GM23338 (cell line): ENCODE measurements around the gene PNPLA3. TPM values are rescaled to one million over a fixed set of nuclear protein-coding genes. Genes with fewer than 3 reads are reported as not detected.
A peak's percentile ranks its signal among the peaks of the same experiment; 100 is the strongest.

Source experiments
- ATAC-seq: fragments of 200-7000 bp; cut with Tn5 transposase; 3 replicates; pipeline ENCODE4 v1.9.1; 2020
- DNase-seq: peaks from one replicate; pipeline ENCODE4 v3.0.0-alpha.2; 2015; ENCODE audit warnings: low spot score
- H2AFZ ChIP-seq: fragments of 200-600 bp; sonication (generic); 2 replicates; pipeline ENCODE4 v1.8.0; 2016; ENCODE audit warnings: antibody characterized with exemption, mild to moderate bottlenecking, moderate library complexity
- H3F3A ChIP-seq: fragments of 200-600 bp; sonication (generic); replicated peaks from 2 replicates; pipeline ENCODE4 v1.8.0; 2017; ENCODE audit warnings: antibody characterized with exemption, mixed run types, low read depth
- H3K27ac ChIP-seq: fragments of 200-600 bp; sonication (generic); 2 replicates; pipeline ENCODE4 v1.6.1; 2016; ENCODE audit warnings: low read depth
- H3K27me3 ChIP-seq: fragments of 200-600 bp; sonication (generic); 2 replicates; pipeline ENCODE4 v1.8.0; 2016; ENCODE audit warnings: mild to moderate bottlenecking, mixed run types, moderate library complexity; ENCODE audit not compliant: insufficient read depth
- H3K36me3 ChIP-seq: fragments of 200-600 bp; sonication (generic); 2 replicates; pipeline ENCODE4 v1.8.0; 2016; ENCODE audit warnings: mild to moderate bottlenecking; ENCODE audit not compliant: insufficient read depth
- H3K4me1 ChIP-seq: fragments of 200-600 bp; sonication (generic); 2 replicates; pipeline ENCODE4 v1.8.0; 2016; ENCODE audit warnings: mild to moderate bottlenecking, moderate library complexity; ENCODE audit not compliant: insufficient read depth
- H3K4me2 ChIP-seq: fragments of 200-600 bp; sonication (generic); 2 replicates; pipeline ENCODE4 v1.7.1; 2017; ENCODE audit warnings: mixed run types
- H3K4me3 ChIP-seq: fragments of 200-600 bp; sonication (generic); 2 replicates; pipeline ENCODE4 v1.6.1; 2016; ENCODE audit warnings: mixed run types
- H3K79me2 ChIP-seq: fragments of 200-600 bp; sonication (generic); replicated peaks from 2 replicates; pipeline ENCODE4 v1.8.0; 2017; ENCODE audit warnings: mild to moderate bottlenecking; ENCODE audit not compliant: insufficient read depth
- H3K9me2 ChIP-seq: fragments of 200-600 bp; sonication (generic); 2 replicates; pipeline ENCODE4 v1.8.0; 2017; ENCODE audit not compliant: insufficient read depth
- H4K20me1 ChIP-seq: fragments of 200-600 bp; sonication (generic); replicated peaks from 2 replicates; pipeline ENCODE4 v1.8.0; 2017; ENCODE audit warnings: mild to moderate bottlenecking; ENCODE audit not compliant: insufficient read depth
- H3K27ac Mint-ChIP-seq: 2 replicates; pipeline ENCODE4 v1.8.0; 2020; ENCODE audit warnings: inconsistent platforms, mild to moderate bottlenecking, moderate library complexity, mixed read lengths
- H3K27me3 Mint-ChIP-seq: 3 replicates; pipeline ENCODE4 v1.8.0; 2022; ENCODE audit warnings: low read depth, mild to moderate bottlenecking, moderate library complexity, mixed read lengths, inconsistent platforms; ENCODE audit not compliant: insufficient read depth, poor library complexity
- H3K36me3 Mint-ChIP-seq: 3 replicates; pipeline ENCODE4 v1.8.0; 2021; ENCODE audit warnings: low read depth, mild to moderate bottlenecking, inconsistent platforms, moderate library complexity, mixed read lengths
- H3K4me1 Mint-ChIP-seq: 3 replicates; pipeline ENCODE4 v1.8.0; 2020; ENCODE audit warnings: mild to moderate bottlenecking, inconsistent platforms, mixed read lengths
- H3K4me3 Mint-ChIP-seq: 3 replicates; pipeline ENCODE4 v1.8.0; 2021; ENCODE audit warnings: moderate library complexity, mild to moderate bottlenecking, inconsistent platforms, mixed read lengths
- H3K9me3 Mint-ChIP-seq: 3 replicates; pipeline ENCODE4 v1.8.0; 2020; ENCODE audit warnings: moderate library complexity, mild to moderate bottlenecking, inconsistent platforms, mixed read lengths
- CREB1 ChIP-seq: fragments of 250-450 bp; sonication (Bioruptor Pico); IDR thresholded peaks from 2 replicates; pipeline ENCODE4 v1.5.0; 2020; ENCODE audit warnings: low read depth, mild to moderate bottlenecking, moderate library complexity
- EZH2phosphoT487 ChIP-seq: fragments of 200-600 bp; sonication (generic); IDR thresholded peaks from one replicate; pipeline ENCODE4 v1.8.1; 2018; ENCODE audit warnings: antibody characterized with exemption; ENCODE audit not compliant: unreplicated experiment
- JUNB ChIP-seq: IDR thresholded peaks from one replicate; pipeline ENCODE4 v1.6.1; 2016; ENCODE audit warnings: antibody characterized with exemption; ENCODE audit not compliant: unreplicated experiment
- NANOG ChIP-seq: IDR thresholded peaks from 2 replicates; pipeline ENCODE4 v1.6.1; 2016; ENCODE audit warnings: antibody characterized with exemption, borderline replicate concordance
- POLR2AphosphoS5 ChIP-seq: IDR thresholded peaks from 2 replicates; pipeline ENCODE4 v1.6.1; 2016; ENCODE audit warnings: antibody characterized with exemption, low read depth
- REST ChIP-seq: IDR thresholded peaks from one replicate; pipeline ENCODE4 v1.6.1; 2018; ENCODE audit warnings: antibody characterized with exemption; ENCODE audit not compliant: unreplicated experiment
- ZNF331 ChIP-seq: fragments of 250-450 bp; sonication (Bioruptor Pico); IDR thresholded peaks from 2 replicates; pipeline ENCODE4 v1.5.0; 2020; ENCODE audit warnings: low read depth, mild to moderate bottlenecking, moderate library complexity
- polyA plus RNA-seq: library from polyadenylated mRNA; unstranded; fragments of >200 nt; fragmentation: Nextera tagmentation; extraction: Ambion mirVana; gene quantifications from 2 replicates; pipeline ENCODE4 v1.2.1, GENCODE V29; 2016
- total RNA-seq: library from RNA; depleted of rRNA; stranded (reverse); fragments of >200 nt; shearing (Covaris generic); gene quantifications from 2 replicates; pipeline ENCODE4 v1.2.3, GENCODE V29; 2014
- TF ChIP-seq, protein P1 (sequence below): fragments of 250-450 bp; sonication (Bioruptor Pico); IDR thresholded peaks from 2 replicates; pipeline ENCODE4 v1.5.0; 2020; ENCODE audit warnings: mild to moderate bottlenecking, moderate library complexity
- TF ChIP-seq, protein P2 (sequence below): IDR thresholded peaks from 2 replicates; pipeline ENCODE4 v1.6.1; 2016; ENCODE audit warnings: antibody characterized with exemption

Gene PNPLA3
- total and polyA plus RNA-seq, 2 experiments from 2014 or later, result 17.7 to 23.4 TPM

DNA sequence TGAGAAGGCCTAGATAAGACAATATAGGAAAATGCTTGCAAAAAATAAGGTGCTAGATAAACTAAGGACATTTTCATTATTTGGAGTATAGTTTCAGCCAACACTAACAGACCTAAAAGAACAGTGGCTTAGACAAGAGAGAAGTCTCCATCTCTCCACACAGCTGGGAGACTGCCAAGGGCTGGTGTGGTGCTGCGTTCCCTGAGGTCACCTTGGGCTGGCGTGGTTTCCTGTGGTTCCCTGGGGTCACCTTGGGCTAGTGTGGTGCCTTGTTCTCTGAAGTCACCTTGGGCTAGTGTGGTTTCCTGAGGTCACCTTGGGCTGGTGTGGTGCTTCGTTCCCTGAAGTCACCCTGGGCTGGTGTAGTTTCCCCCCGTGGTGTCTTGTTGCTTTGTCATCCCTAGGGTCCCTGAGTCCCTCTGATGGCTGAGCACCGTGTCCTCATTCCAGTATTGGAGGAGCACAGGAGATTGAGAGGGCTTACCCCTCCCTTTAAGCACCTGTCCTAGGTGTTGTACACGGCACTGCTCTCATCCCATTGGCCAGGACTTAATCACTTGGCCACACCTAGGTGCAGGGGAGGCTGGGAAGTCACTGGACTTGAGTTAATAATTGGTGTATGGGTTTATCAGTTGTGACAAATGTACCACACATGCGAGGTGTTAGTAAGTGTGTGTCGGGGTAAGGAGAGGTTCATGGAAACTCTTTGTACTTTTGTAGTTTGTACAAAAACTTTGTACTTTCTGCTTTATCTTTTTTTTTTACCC lies 46.6 kb downstream of the PNPLA3 start:
- H3K4me2 ChIP-seq, result no peak overlapping the region
- H3K27ac ChIP-seq, result no peak overlapping the region
- TF ChIP-seq EZH2phosphoT487 (no peak), ZNF331 (CRISPR knock-in tag) (no peak), JUNB (no peak), NANOG (no peak)
- TF ChIP-seq, protein P1, sequence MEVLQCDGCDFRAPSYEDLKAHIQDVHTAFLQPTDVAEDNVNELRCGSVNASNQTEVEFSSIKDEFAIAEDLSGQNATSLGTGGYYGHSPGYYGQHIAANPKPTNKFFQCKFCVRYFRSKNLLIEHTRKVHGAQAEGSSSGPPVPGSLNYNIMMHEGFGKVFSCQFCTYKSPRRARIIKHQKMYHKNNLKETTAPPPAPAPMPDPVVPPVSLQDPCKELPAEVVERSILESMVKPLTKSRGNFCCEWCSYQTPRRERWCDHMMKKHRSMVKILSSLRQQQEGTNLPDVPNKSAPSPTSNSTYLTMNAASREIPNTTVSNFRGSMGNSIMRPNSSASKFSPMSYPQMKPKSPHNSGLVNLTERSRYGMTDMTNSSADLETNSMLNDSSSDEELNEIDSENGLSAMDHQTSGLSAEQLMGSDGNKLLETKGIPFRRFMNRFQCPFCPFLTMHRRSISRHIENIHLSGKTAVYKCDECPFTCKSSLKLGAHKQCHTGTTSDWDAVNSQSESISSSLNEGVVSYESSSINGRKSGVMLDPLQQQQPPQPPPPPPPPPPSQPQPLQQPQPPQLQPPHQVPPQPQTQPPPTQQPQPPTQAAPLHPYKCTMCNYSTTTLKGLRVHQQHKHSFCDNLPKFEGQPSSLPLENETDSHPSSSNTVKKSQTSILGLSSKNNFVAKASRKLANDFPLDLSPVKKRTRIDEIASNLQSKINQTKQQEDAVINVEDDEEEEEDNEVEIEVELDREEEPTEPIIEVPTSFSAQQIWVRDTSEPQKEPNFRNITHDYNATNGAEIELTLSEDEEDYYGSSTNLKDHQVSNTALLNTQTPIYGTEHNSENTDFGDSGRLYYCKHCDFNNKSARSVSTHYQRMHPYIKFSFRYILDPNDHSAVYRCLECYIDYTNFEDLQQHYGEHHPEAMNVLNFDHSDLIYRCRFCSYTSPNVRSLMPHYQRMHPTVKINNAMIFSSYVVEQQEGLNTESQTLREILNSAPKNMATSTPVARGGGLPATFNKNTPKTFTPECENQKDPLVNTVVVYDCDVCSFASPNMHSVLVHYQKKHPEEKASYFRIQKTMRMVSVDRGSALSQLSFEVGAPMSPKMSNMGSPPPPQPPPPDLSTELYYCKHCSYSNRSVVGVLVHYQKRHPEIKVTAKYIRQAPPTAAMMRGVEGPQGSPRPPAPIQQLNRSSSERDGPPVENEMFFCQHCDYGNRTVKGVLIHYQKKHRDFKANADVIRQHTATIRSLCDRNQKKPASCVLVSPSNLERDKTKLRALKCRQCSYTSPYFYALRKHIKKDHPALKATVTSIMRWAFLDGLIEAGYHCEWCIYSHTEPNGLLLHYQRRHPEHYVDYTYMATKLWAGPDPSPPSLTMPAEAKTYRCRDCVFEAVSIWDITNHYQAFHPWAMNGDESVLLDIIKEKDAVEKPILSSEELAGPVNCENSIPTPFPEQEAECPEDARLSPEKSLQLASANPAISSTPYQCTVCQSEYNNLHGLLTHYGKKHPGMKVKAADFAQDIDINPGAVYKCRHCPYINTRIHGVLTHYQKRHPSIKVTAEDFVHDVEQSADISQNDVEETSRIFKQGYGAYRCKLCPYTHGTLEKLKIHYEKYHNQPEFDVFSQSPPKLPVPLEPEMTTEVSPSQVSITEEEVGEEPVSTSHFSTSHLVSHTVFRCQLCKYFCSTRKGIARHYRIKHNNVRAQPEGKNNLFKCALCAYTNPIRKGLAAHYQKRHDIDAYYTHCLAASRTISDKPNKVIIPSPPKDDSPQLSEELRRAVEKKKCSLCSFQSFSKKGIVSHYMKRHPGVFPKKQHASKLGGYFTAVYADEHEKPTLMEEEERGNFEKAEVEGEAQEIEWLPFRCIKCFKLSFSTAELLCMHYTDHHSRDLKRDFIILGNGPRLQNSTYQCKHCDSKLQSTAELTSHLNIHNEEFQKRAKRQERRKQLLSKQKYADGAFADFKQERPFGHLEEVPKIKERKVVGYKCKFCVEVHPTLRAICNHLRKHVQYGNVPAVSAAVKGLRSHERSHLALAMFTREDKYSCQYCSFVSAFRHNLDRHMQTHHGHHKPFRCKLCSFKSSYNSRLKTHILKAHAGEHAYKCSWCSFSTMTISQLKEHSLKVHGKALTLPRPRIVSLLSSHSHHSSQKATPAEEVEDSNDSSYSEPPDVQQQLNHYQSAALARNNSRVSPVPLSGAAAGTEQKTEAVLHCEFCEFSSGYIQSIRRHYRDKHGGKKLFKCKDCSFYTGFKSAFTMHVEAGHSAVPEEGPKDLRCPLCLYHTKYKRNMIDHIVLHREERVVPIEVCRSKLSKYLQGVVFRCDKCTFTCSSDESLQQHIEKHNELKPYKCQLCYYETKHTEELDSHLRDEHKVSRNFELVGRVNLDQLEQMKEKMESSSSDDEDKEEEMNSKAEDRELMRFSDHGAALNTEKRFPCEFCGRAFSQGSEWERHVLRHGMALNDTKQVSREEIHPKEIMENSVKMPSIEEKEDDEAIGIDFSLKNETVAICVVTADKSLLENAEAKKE, result no peak
- peaks cover 37% of the 10 kb centered on the region for H3K36me3 ChIP-seq
- no peaks in the 10 kb centered on the region; the same call in 1 of the 2 replicates for H4K20me1 ChIP-seq
- no peak overlapping the region for H3K4me3 ChIP-seq
- DNase-seq (no peak), ATAC-seq (no peak)
- H3K79me2 ChIP-seq, result no peaks in the 10 kb centered on the region
- H3K4me1 Mint-ChIP-seq, result no peaks in the 10 kb centered on the region
- peaks cover 67% of the 10 kb centered on the region for H3K36me3 Mint-ChIP-seq
- H3F3A ChIP-seq, result no peaks in the 10 kb centered on the region
- H3K27me3 ChIP-seq, result no peaks in the 10 kb centered on the region
- H3K9me3 Mint-ChIP-seq, result no peaks in the 10 kb centered on the region
- no peaks in the 10 kb centered on the region for H3K4me1 ChIP-seq
- no peak overlapping the region for H3K4me3 Mint-ChIP-seq
- no peak overlapping the region for H2AFZ ChIP-seq
- H3K27ac Mint-ChIP-seq, result no peak overlapping the region
- peaks cover 2% of the 10 kb centered on the region for H3K27me3 Mint-ChIP-seq
- H3K9me2 ChIP-seq, result no peaks in the 10 kb centered on the region

DNA sequence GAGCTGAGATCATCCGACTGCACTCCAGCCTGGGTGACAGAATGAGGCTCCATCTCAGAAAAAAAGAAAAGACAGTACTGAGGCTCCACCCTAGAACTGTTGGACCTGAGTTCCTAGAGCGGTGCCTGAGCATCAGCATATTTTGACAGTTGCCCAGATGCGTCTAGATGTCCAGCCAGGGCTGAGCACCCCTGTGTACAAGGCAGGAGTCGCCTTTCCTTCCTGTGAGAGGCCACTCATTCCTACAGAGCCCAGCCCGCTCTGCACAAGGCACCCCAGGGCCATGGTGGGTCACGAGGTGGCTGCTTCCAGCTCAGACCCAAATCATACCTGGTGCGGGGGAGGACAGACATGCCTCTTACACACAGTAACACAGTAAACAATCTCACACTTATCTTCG lies 47.5 kb downstream of the PNPLA3 start:
- Histone ChIP-seq H3K9me2 (no peaks in the 10 kb centered on the region), H3K27ac (peak overlapping the region; percentile 50; the same call in 1 of the 2 replicates), H3K4me2 (no peak overlapping the region), H3K4me3 (no peak overlapping the region), H3K79me2 (no peaks in the 10 kb centered on the region), H4K20me1 (no peaks in the 10 kb centered on the region; the same call in 1 of the 2 replicates), H3K27me3 (no peaks in the 10 kb centered on the region), H2AFZ (no peak overlapping the region), H3F3A (no peaks in the 10 kb centered on the region), H3K36me3 (peaks cover 34% of the 10 kb centered on the region), H3K4me1 (no peaks in the 10 kb centered on the region)
- no peaks in the 10 kb centered on the region for H3K4me1 Mint-ChIP-seq
- DNase-seq, result no peak
- peaks cover 2% of the 10 kb centered on the region for H3K27me3 Mint-ChIP-seq
- H3K27ac Mint-ChIP-seq, result no peak overlapping the region
- H3K36me3 Mint-ChIP-seq, result peaks cover 66% of the 10 kb centered on the region
- ATAC-seq, result no peak
- no peaks in the 10 kb centered on the region for H3K9me3 Mint-ChIP-seq
- no peak overlapping the region for H3K4me3 Mint-ChIP-seq
- TF ChIP-seq POLR2AphosphoS5, result no peak
- TF ChIP-seq, protein P2, sequence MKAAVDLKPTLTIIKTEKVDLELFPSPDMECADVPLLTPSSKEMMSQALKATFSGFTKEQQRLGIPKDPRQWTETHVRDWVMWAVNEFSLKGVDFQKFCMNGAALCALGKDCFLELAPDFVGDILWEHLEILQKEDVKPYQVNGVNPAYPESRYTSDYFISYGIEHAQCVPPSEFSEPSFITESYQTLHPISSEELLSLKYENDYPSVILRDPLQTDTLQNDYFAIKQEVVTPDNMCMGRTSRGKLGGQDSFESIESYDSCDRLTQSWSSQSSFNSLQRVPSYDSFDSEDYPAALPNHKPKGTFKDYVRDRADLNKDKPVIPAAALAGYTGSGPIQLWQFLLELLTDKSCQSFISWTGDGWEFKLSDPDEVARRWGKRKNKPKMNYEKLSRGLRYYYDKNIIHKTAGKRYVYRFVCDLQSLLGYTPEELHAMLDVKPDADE, result no peak
- no peak for TF ChIP-seq JUNB
- TF ChIP-seq REST, result no peak
- no peak for TF ChIP-seq CREB1 (CRISPR knock-in tag)
